RWPE2 (cell line): ENCODE data around the gene HRCT1.

ENCODE experiments used
- ATAC-seq: fragments of 200-7000 bp; cut with Tn5 transposase; 3 replicates; pipeline ENCODE4 v1.9.1; 2021; ENCODE audit warnings: low read depth
- DNase-seq: peaks from one replicate; pipeline ENCODE4 v3.0.0-alpha.2; 2020; ENCODE audit warnings: low spot score
- H3K27ac ChIP-seq: fragments of 450-650 bp; 2 replicates; pipeline ENCODE4 v1.5.1; 2017; ENCODE audit warnings: mild to moderate bottlenecking; ENCODE audit not compliant: poor library complexity, severe bottlenecking
- H3K27me3 ChIP-seq: fragments of 250-450 bp; sonication (Bioruptor Pico); 2 replicates; pipeline ENCODE4 v1.5.1; 2021; ENCODE audit warnings: mild to moderate bottlenecking, moderate library complexity; ENCODE audit not compliant: insufficient read depth, poor library complexity, severe bottlenecking
- H3K36me3 ChIP-seq: fragments of 250-450 bp; sonication (Bioruptor Pico); 2 replicates; pipeline ENCODE4 v1.5.1; 2020; ENCODE audit warnings: low read depth, mild to moderate bottlenecking, moderate library complexity
- H3K4me1 ChIP-seq: fragments of 250-450 bp; sonication (Bioruptor Pico); 2 replicates; pipeline ENCODE4 v1.5.1; 2021; ENCODE audit warnings: mild to moderate bottlenecking, moderate library complexity; ENCODE audit not compliant: insufficient read depth, poor library complexity, severe bottlenecking
- H3K4me3 ChIP-seq: fragments of 250-450 bp; sonication (Bioruptor Pico); 2 replicates; pipeline ENCODE4 v1.5.1; 2021; ENCODE audit warnings: mild to moderate bottlenecking, moderate library complexity; ENCODE audit not compliant: severe bottlenecking
- H3K9me3 ChIP-seq: fragments of 250-450 bp; sonication (Bioruptor Pico); 2 replicates; pipeline ENCODE4 v1.5.1; 2021; ENCODE audit warnings: mild to moderate bottlenecking, moderate library complexity; ENCODE audit not compliant: severe bottlenecking
- CTCF ChIP-seq: fragments of 450-650 bp; IDR thresholded peaks from one replicate; pipeline ENCODE4 v1.5.1; 2017; ENCODE audit warnings: mild to moderate bottlenecking, moderate library complexity; ENCODE audit not compliant: poor library complexity, severe bottlenecking

Gene HRCT1

GRCh38 chr9:35951736-35952135 lies 45.7 kb downstream of the HRCT1 start:
- Histone ChIP-seq H3K4me1 (peaks cover 6% of the 10 kb centered on the region), H3K4me3 (no peak overlapping the region), H3K36me3 (no peaks in the 10 kb centered on the region), H3K27me3 (no peaks in the 10 kb centered on the region), H3K27ac (peak overlapping the region; percentile 36), H3K9me3 (no peaks in the 10 kb centered on the region)
- ATAC-seq (peak; percentile 72; the same call in 2 of the 3 replicates), DNase-seq (no peak)
- TF ChIP-seq CTCF = no peak

- Histone ChIP-seq H3K36me3 (no peaks in the 10 kb centered on the region), H3K4me3 (no peak overlapping the region), H3K27ac (peak overlapping the region; percentile 36), H3K4me1 (peaks cover 6% of the 10 kb centered on the region), H3K9me3 (no peaks in the 10 kb centered on the region), H3K27me3 (no peaks in the 10 kb centered on the region)
- no peak for TF ChIP-seq CTCF
- DNase-seq (no peak), ATAC-seq (no peak)
Observed at GRCh38 chr9:35952526-35953191, 46.7 kb downstream of the HRCT1 start.

GRCh38 chr9:35954942-35955546 lies 49.0 kb downstream of the HRCT1 start:
- Histone ChIP-seq H3K9me3 (no peaks in the 10 kb centered on the region), H3K27ac (no peak overlapping the region), H3K27me3 (no peaks in the 10 kb centered on the region), H3K4me3 (no peak overlapping the region), H3K4me1 (peaks cover 6% of the 10 kb centered on the region), H3K36me3 (no peaks in the 10 kb centered on the region)
- ATAC-seq = peak; percentile 78
- no peak for DNase-seq
- peak; percentile 96 for TF ChIP-seq CTCF

- DNase-seq = no peak
- no peak for TF ChIP-seq CTCF
- no peak for ATAC-seq
- Histone ChIP-seq H3K4me1 (peaks cover 3% of the 10 kb centered on the region), H3K27ac (no peak overlapping the region), H3K4me3 (no peak overlapping the region), H3K9me3 (no peaks in the 10 kb centered on the region), H3K36me3 (no peaks in the 10 kb centered on the region), H3K27me3 (no peaks in the 10 kb centered on the region)
Observed at GRCh38 chr9:35956651-35957050, 50.6 kb downstream of the HRCT1 start.
